SK-N-SH treated with all-trans-retinoic acid at 6 μM for 48 hours (cell line): ENCODE data around the gene CDCP1.

Experiments used
- ATAC-seq: fragments of 200-7000 bp; cut with Tn5 transposase; 3 replicates; pipeline ENCODE4 v1.9.1; 2020; ENCODE audit warnings: mild to moderate bottlenecking, moderate library complexity
- ARNTL ChIP-seq: fragments of 450-650 bp; formaldehyde crosslinking; IDR thresholded peaks from 2 replicates; pipeline ENCODE4 v1.5.0; 2020; ENCODE audit warnings: low read depth, mild to moderate bottlenecking, moderate library complexity, borderline replicate concordance
- BACH2 ChIP-seq: fragments of 250-450 bp; sonication (Bioruptor Pico); IDR thresholded peaks from 2 replicates; pipeline ENCODE4 v1.9.0; 2021; ENCODE audit warnings: mild to moderate bottlenecking, borderline replicate concordance
- CSDC2 ChIP-seq: fragments of 250-450 bp; sonication (Bioruptor Pico); IDR thresholded peaks from 2 replicates; pipeline ENCODE4 v1.5.0; 2020; ENCODE audit warnings: mild to moderate bottlenecking, moderate library complexity
- CSRNP3 ChIP-seq: fragments of 250-450 bp; sonication (Bioruptor Pico); IDR thresholded peaks from 2 replicates; pipeline ENCODE4 v1.5.1; 2021; ENCODE audit warnings: mild to moderate bottlenecking, moderate library complexity
- ESRRG ChIP-seq: fragments of 250-450 bp; sonication (Bioruptor Pico); IDR thresholded peaks from 2 replicates; pipeline ENCODE4 v1.6.1; 2021; ENCODE audit warnings: mild to moderate bottlenecking
- GLIS3 ChIP-seq: fragments of 250-450 bp; sonication (Bioruptor Pico); IDR thresholded peaks from 2 replicates; pipeline ENCODE4 v1.5.0; 2020; ENCODE audit warnings: mild to moderate bottlenecking, moderate library complexity
- ISL1 ChIP-seq: fragments of 250-450 bp; sonication (Bioruptor Pico); IDR thresholded peaks from 2 replicates; pipeline ENCODE4 v2.1.2; 2022; ENCODE audit warnings: mild to moderate bottlenecking, moderate library complexity
- PATZ1 ChIP-seq: fragments of 250-450 bp; sonication (Bioruptor Pico); IDR thresholded peaks from 2 replicates; pipeline ENCODE4 v1.8.0; 2020; ENCODE audit warnings: mild to moderate bottlenecking, moderate library complexity, borderline replicate concordance
- PPARA ChIP-seq: fragments of 250-450 bp; sonication (Bioruptor Pico); IDR thresholded peaks from 2 replicates; pipeline ENCODE4 v1.5.0; 2020; ENCODE audit warnings: mild to moderate bottlenecking, borderline replicate concordance
- RARB ChIP-seq: fragments of 250-450 bp; sonication (Bioruptor Pico); IDR thresholded peaks from 2 replicates; pipeline ENCODE4 v1.8.0; 2021; ENCODE audit warnings: mild to moderate bottlenecking, moderate library complexity
- SNAI2 ChIP-seq: fragments of 250-450 bp; sonication (Bioruptor Pico); IDR thresholded peaks from 2 replicates; pipeline ENCODE4 v1.5.0; 2020; ENCODE audit warnings: mild to moderate bottlenecking, moderate library complexity
- TCF4 ChIP-seq: fragments of 250-450 bp; sonication (Bioruptor Pico); IDR thresholded peaks from 2 replicates; pipeline ENCODE4 v1.8.0; 2021; ENCODE audit warnings: mild to moderate bottlenecking, moderate library complexity, borderline replicate concordance
- TOX ChIP-seq: fragments of 250-450 bp; sonication (Bioruptor Pico); IDR thresholded peaks from 2 replicates; pipeline ENCODE4 v1.8.0; 2021; ENCODE audit warnings: mild to moderate bottlenecking, moderate library complexity, borderline replicate concordance
- TSHZ2 ChIP-seq: fragments of 250-450 bp; sonication (Bioruptor Pico); IDR thresholded peaks from 2 replicates; pipeline ENCODE4 v1.5.0; 2020; ENCODE audit warnings: mild to moderate bottlenecking, moderate library complexity
- ZC3H10 ChIP-seq: fragments of 250-450 bp; sonication (Bioruptor Pico); IDR thresholded peaks from 2 replicates; pipeline ENCODE4 v1.5.1; 2021; ENCODE audit warnings: mild to moderate bottlenecking, moderate library complexity
- ZFP3 ChIP-seq: fragments of 250-450 bp; sonication (Bioruptor Pico); IDR thresholded peaks from 2 replicates; pipeline ENCODE4 v1.5.0; 2020; ENCODE audit warnings: mild to moderate bottlenecking, moderate library complexity
- ZFP30 ChIP-seq: fragments of 450-650 bp; formaldehyde crosslinking; IDR thresholded peaks from 2 replicates; pipeline ENCODE4 v1.5.0; 2022; ENCODE audit warnings: mild to moderate bottlenecking, moderate library complexity
- ZNF565 ChIP-seq: fragments of 450-650 bp; formaldehyde crosslinking; conservative IDR thresholded peaks from 2 replicates; pipeline ENCODE4 v1.5.0; 2020; ENCODE audit warnings: low read depth, mild to moderate bottlenecking, moderate library complexity
- ZNF70 ChIP-seq: fragments of 450-650 bp; formaldehyde crosslinking; IDR thresholded peaks from 2 replicates; pipeline ENCODE4 v1.5.0; 2020; ENCODE audit warnings: mild to moderate bottlenecking, moderate library complexity
- ZNF8 ChIP-seq: fragments of 450-650 bp; formaldehyde crosslinking; IDR thresholded peaks from 2 replicates; pipeline ENCODE4 v1.5.0; 2020; ENCODE audit warnings: mild to moderate bottlenecking, moderate library complexity

CDCP1 gene

GRCh38 chr3:45095916-45096526, 50.2 kb downstream of the CDCP1 start:
- ATAC-seq: no peak

GRCh38 chr3:45093176-45093575, 53.0 kb downstream of the CDCP1 start:
- ATAC-seq: no peak
- no peak for TF ChIP-seq BACH2 (CRISPR knock-in tag)
- TF ChIP-seq ZNF70: no peak
- no peak for TF ChIP-seq PPARA
- no peak for TF ChIP-seq ZFP30
- TF ChIP-seq ZNF565 (CRISPR knock-in tag): no peak
- TF ChIP-seq ZFP3 (CRISPR knock-in tag): no peak

More at GRCh38 chr3:45095916-45096526, 50.2 kb downstream of the CDCP1 start:
- TF ChIP-seq ESRRG (CRISPR knock-in tag) (no peak), ARNTL (no peak), TSHZ2 (CRISPR knock-in tag) (no peak), ISL1 (no peak), ZNF8 (CRISPR knock-in tag) (no peak), TOX (no peak), ZNF565 (CRISPR knock-in tag) (no peak), BACH2 (CRISPR knock-in tag) (no peak)

- ATAC-seq: peak; percentile 94
- TF ChIP-seq ARNTL (no peak), ZNF8 (CRISPR knock-in tag) (no peak), ESRRG (CRISPR knock-in tag) (no peak), PATZ1 (CRISPR knock-in tag) (no peak), SNAI2 (CRISPR knock-in tag) (no peak), ZNF70 (no peak), TSHZ2 (CRISPR knock-in tag) (no peak), ZFP3 (CRISPR knock-in tag) (no peak), ZNF565 (CRISPR knock-in tag) (no peak), ISL1 (no peak), RARB (no peak), TCF4 (CRISPR knock-in tag) (no peak), CSDC2 (CRISPR knock-in tag) (no peak), ZC3H10 (CRISPR knock-in tag) (no peak), CSRNP3 (CRISPR knock-in tag) (no peak), GLIS3 (no peak)
- TF ChIP-seq, all 23 proteins: peak for 0
These were observed 53.8 kb downstream of the CDCP1 start for GRCh38 chr3:45092132-45093031.
